MM.1S (cell line): ENCODE measurements around the gene CTCF.

ENCODE experiments used
- DNase-seq: peaks from one replicate; pipeline ENCODE4 v3.0.0-alpha.2; 2015
- H2AFZ ChIP-seq: fragments of 300-600 bp; sonication (generic); 2 replicates; pipeline ENCODE4 v1.6.0; 2016; ENCODE audit warnings: antibody characterized with exemption, low read length
- H3F3A ChIP-seq: fragments of 300-600 bp; sonication (generic); 2 replicates; pipeline ENCODE4 v1.6.1; 2016; ENCODE audit warnings: mild to moderate bottlenecking, antibody characterized with exemption, low read length, moderate library complexity, mixed read lengths; ENCODE audit not compliant: insufficient read depth
- H3K27ac ChIP-seq: fragments of 300-600 bp; sonication (generic); 2 replicates; pipeline ENCODE4 v1.5.1; 2016; ENCODE audit warnings: mild to moderate bottlenecking, low read length
- H3K27me3 ChIP-seq: fragments of 300-600 bp; sonication (generic); replicated peaks from 2 replicates; pipeline ENCODE4 v1.6.0; 2016; ENCODE audit warnings: low read length; ENCODE audit not compliant: insufficient read depth
- H3K36me3 ChIP-seq: fragments of 300-600 bp; sonication (generic); replicated peaks from 2 replicates; pipeline ENCODE4 v1.6.1; 2016; ENCODE audit warnings: mild to moderate bottlenecking, low read length, mixed read lengths; ENCODE audit not compliant: insufficient read depth
- H3K4me1 ChIP-seq: fragments of 300-600 bp; sonication (generic); 2 replicates; pipeline ENCODE4 v1.6.1; 2016; ENCODE audit warnings: low read length, mixed read lengths
- H3K4me2 ChIP-seq: fragments of 300-600 bp; sonication (generic); 2 replicates; pipeline ENCODE4 v1.6.0; 2016; ENCODE audit warnings: low read depth, low read length
- H3K4me3 ChIP-seq: fragments of 300-600 bp; sonication (generic); 2 replicates; pipeline ENCODE4 v1.5.1; 2016; ENCODE audit warnings: low read length, mixed read lengths
- H3K79me2 ChIP-seq: fragments of 300-600 bp; sonication (generic); 2 replicates; pipeline ENCODE4 v1.6.1; 2016; ENCODE audit warnings: mixed run types, low read length, mixed read lengths
- H3K9ac ChIP-seq: fragments of 300-600 bp; sonication (generic); 2 replicates; pipeline ENCODE4 v1.6.1; 2016; ENCODE audit warnings: low read length, mixed read lengths
- H3K9me2 ChIP-seq: fragments of 300-600 bp; sonication (generic); replicated peaks from 2 replicates; pipeline ENCODE4 v1.6.1; 2016; ENCODE audit warnings: mild to moderate bottlenecking, low read length, mixed read lengths; ENCODE audit not compliant: insufficient read depth
- H3K9me3 ChIP-seq: fragments of 300-600 bp; sonication (generic); replicated peaks from 2 replicates; pipeline ENCODE4 v1.6.1; 2016; ENCODE audit warnings: mild to moderate bottlenecking, low read length, mixed read lengths; ENCODE audit not compliant: insufficient read depth
- H4K20me1 ChIP-seq: fragments of 300-600 bp; sonication (generic); 2 replicates; pipeline ENCODE4 v1.6.1; 2016; ENCODE audit warnings: mild to moderate bottlenecking, low read length, moderate library complexity, mixed read lengths; ENCODE audit not compliant: insufficient read depth
- EZH2 ChIP-seq: fragments of 300-600 bp; sonication (generic); optimal IDR thresholded peaks from 2 replicates; pipeline ENCODE3; 2017; ENCODE audit warnings: low read depth, mild to moderate bottlenecking, antibody characterized with exemption, low read length, mixed read lengths
- EZH2phosphoT487 ChIP-seq: fragments of 300-600 bp; sonication (generic); IDR thresholded peaks from 2 replicates; pipeline ENCODE4 v1.6.1; 2018; ENCODE audit warnings: antibody characterized with exemption, low read length
- TF ChIP-seq, protein P1 (sequence below): fragments of 300-600 bp; sonication (generic); IDR thresholded peaks from 2 replicates; pipeline ENCODE4 v1.5.1; 2016; ENCODE audit warnings: antibody characterized with exemption, low read length, mixed read lengths

CTCF gene

GRCh38 chr16:67651847-67652246 is 89.5 kb downstream of the CTCF start:
- H3K36me3 ChIP-seq: no peaks in the 10 kb centered on the region
- no peaks in the 10 kb centered on the region for H3K9me2 ChIP-seq
- no peak for DNase-seq
- H3F3A ChIP-seq: peaks cover 4% of the 10 kb centered on the region; the same call in 1 of the 2 replicates
- H3K4me1 ChIP-seq: no peaks in the 10 kb centered on the region
- no peak overlapping the region for H3K4me2 ChIP-seq
- no peaks in the 10 kb centered on the region for H4K20me1 ChIP-seq
- no peak overlapping the region for H3K27ac ChIP-seq
- H3K4me3 ChIP-seq: no peak overlapping the region
- H3K79me2 ChIP-seq: peaks cover 10% of the 10 kb centered on the region
- no peak overlapping the region for H2AFZ ChIP-seq
- H3K9me3 ChIP-seq: no peaks in the 10 kb centered on the region
- TF ChIP-seq, protein P1, sequence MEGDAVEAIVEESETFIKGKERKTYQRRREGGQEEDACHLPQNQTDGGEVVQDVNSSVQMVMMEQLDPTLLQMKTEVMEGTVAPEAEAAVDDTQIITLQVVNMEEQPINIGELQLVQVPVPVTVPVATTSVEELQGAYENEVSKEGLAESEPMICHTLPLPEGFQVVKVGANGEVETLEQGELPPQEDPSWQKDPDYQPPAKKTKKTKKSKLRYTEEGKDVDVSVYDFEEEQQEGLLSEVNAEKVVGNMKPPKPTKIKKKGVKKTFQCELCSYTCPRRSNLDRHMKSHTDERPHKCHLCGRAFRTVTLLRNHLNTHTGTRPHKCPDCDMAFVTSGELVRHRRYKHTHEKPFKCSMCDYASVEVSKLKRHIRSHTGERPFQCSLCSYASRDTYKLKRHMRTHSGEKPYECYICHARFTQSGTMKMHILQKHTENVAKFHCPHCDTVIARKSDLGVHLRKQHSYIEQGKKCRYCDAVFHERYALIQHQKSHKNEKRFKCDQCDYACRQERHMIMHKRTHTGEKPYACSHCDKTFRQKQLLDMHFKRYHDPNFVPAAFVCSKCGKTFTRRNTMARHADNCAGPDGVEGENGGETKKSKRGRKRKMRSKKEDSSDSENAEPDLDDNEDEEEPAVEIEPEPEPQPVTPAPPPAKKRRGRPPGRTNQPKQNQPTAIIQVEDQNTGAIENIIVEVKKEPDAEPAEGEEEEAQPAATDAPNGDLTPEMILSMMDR: no peak
- TF ChIP-seq EZH2: no peak
- no peak for TF ChIP-seq EZH2phosphoT487
- no peak overlapping the region for H3K9ac ChIP-seq
- H3K27me3 ChIP-seq: no peaks in the 10 kb centered on the region

DNA sequence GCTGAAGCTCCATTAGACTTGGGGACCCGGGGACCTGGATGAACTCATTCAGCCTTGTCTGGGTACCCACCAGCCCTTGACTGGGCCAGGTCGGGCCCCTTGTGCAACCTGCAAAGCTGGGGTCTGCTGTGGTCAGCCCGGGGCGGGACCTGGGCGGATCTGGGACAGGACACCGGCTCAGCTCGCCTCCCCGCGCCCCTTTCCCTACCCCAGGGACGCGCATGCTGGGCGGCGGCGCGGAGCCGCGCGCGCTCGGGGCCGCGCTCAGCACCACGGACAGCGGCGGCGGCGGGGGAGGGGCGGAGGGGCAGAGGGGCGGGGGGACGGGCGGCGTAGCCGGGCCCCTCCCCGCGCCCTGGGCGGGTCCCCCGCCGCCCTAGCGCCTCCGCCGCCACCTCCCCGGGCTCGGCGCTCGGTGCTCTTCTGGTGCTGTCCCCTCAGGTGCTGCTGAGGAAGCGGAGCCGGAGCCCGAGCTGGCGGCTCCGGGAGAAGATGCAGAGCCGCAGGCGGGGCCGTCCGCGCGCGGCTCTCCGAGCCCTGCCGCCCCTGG is 90.3 kb downstream of the CTCF start:
- Histone ChIP-seq H3K4me1 (no peaks in the 10 kb centered on the region), H3K79me2 (peaks cover 5% of the 10 kb centered on the region), H3K9ac (no peak overlapping the region), H4K20me1 (no peaks in the 10 kb centered on the region), H3K4me3 (no peak overlapping the region), H3K4me2 (no peak overlapping the region), H3K9me3 (no peaks in the 10 kb centered on the region), H3K36me3 (no peaks in the 10 kb centered on the region), H3K27ac (no peak overlapping the region), H3K27me3 (no peaks in the 10 kb centered on the region), H3K9me2 (no peaks in the 10 kb centered on the region), H2AFZ (no peak overlapping the region), H3F3A (peaks cover 4% of the 10 kb centered on the region; the same call in 1 of the 2 replicates)
- TF ChIP-seq, protein P1: no peak
- TF ChIP-seq EZH2phosphoT487 (no peak), EZH2 (no peak)
- DNase-seq: no peak

- Histone ChIP-seq H3K27ac (no peak overlapping the region), H3K4me3 (no peak overlapping the region), H4K20me1 (no peaks in the 10 kb centered on the region), H3K9me2 (no peaks in the 10 kb centered on the region), H3K4me2 (no peak overlapping the region), H3F3A (peaks cover 4% of the 10 kb centered on the region; the same call in 1 of the 2 replicates), H3K27me3 (no peaks in the 10 kb centered on the region), H3K79me2 (peaks cover 11% of the 10 kb centered on the region), H3K4me1 (no peaks in the 10 kb centered on the region), H3K9me3 (no peaks in the 10 kb centered on the region), H2AFZ (no peak overlapping the region), H3K36me3 (no peaks in the 10 kb centered on the region), H3K9ac (no peak overlapping the region)
- TF ChIP-seq, protein P1: no peak
- TF ChIP-seq EZH2phosphoT487: no peak
- no peak for TF ChIP-seq EZH2
- DNase-seq: no peak
These were observed 90.9 kb downstream of the CTCF start for GRCh38 chr16:67653128-67653788.
